HG03045 (cell line): Measurements from ENCODE around the gene IL6R.

ENCODE experiments used
- ATAC-seq: cut with Tn5 transposase; IDR thresholded peaks from one replicate; pipeline ENCODE4 v1.9.1; 2021; ENCODE audit warnings: mild to moderate bottlenecking, moderate library complexity; ENCODE audit not compliant: unreplicated experiment

The IL6R gene

GRCh38 chr1:154503898-154504297 lies 98.8 kb downstream of the IL6R start:
- no peak for ATAC-seq

DNA sequence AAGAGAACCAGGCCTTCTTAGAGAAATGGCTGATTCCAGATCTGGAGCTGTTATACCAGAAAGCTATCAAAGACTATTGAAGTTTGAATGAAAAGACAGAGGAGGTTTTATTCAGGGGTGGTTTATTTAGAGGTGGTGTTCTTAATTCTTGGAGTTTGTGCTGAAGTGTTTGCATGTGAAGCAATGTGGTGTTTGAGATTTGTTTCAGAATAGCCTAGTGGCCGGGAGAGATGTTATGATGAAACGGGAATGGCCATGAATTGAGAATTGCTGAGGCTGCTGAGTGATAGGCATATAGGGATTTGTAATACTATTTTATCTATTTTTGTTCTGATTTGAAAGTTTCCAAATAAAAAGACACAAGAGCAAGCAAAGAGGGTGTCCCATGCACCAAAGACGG lies 107.6 kb downstream of the IL6R start:
- no peak for ATAC-seq

- no peak for ATAC-seq
Observed at GRCh38 chr1:154514066-154514553, 109.0 kb downstream of the IL6R start.

GRCh38 chr1:154517661-154518060 lies 112.5 kb downstream of the IL6R start:
- no peak for ATAC-seq
